GM12801 (cell line): ENCODE results near the gene HDAC7.

ENCODE experiments used
- CTCF ChIP-seq: IDR thresholded peaks from one replicate; pipeline ENCODE4 v1.5.1; 2011; ENCODE audit warnings: control low read depth; ENCODE audit not compliant: insufficient read length; ENCODE audit errors: extremely low read depth

The HDAC7 gene

GRCh38 chr12:47812797-47813510 lies 6.7 kb downstream of the HDAC7 start:
- no peak for TF ChIP-seq CTCF

DNA sequence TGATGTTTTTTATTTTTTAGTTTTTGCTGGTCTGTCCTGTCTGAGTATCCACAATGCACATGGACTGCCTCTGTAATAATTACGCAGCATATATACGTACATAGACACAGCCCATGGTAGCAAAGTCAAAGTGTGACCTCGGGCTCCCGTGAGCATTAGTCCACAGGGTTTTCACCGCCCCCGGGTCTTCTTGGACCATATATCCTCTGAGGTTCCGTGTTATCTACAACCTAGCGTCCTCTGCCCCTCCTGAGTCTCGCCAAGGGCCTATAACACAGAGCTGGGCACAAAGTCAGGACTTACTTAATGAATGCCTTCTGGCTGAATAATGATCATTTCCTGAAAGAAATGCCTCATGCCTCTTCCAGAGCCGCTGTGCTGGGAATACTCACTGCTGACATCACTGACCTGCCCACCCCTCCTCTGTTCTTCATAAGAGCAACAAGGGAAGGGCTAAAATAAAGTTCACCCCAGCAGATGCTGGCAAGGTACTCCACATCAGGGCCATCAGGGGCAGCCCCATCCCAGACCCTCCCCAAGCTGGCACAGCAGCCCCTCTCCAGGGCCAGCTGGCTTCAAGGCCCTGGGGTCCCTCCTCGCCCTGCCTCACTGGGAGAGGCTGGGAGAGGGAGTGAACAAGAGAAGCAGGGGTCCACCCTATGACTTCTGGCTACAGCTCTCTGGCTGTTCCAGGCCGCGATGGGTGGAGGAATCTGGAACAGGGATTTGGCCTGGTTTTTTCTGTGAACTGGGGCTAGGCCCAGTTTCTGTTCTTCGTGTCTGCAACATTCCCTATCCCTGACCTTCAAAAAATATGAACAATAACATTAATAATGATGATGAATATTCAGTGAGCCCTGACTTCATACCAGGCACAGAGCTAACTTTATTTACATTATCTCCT lies 7.9 kb downstream of the HDAC7 start:
- no peak for TF ChIP-seq CTCF

- TF ChIP-seq CTCF = no peak
Observed at GRCh38 chr12:47811072-47811396, 8.7 kb downstream of the HDAC7 start.

GRCh38 chr12:47808574-47809365 lies 10.9 kb downstream of the HDAC7 start:
- TF ChIP-seq CTCF = no peak

GRCh38 chr12:47808050-47808449 lies 11.7 kb downstream of the HDAC7 start:
- TF ChIP-seq CTCF = no peak

DNA sequence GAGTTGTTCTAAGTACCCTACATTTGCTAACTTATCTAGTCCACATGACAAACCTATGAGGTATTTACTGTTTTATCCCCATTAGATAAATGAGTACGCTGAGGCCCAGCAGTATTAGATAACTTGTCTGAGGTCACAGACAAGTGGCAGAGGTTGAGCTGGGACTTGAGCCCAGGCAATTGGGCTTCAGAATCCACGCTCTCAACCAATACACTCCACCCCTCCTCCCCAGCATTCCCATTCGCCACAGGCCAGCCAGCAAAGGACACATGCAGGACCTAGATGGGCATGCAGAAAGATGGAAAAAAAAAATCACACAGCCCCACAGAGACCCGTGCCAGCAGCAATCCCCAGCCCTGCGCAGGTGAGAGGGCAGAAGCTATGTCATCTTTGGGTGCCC lies 12.4 kb downstream of the HDAC7 start:
- TF ChIP-seq CTCF = no peak

- no peak for TF ChIP-seq CTCF
Observed at GRCh38 chr12:47805417-47805816, 14.3 kb downstream of the HDAC7 start.
